ENCODE results near the gene SNRPF.
"Not testable (repeated sequence)": the region's sequence is repeated elsewhere in the genome, so short reads cannot be mapped to it uniquely, and the experiment has no call there.

SNRPF gene

DNA sequence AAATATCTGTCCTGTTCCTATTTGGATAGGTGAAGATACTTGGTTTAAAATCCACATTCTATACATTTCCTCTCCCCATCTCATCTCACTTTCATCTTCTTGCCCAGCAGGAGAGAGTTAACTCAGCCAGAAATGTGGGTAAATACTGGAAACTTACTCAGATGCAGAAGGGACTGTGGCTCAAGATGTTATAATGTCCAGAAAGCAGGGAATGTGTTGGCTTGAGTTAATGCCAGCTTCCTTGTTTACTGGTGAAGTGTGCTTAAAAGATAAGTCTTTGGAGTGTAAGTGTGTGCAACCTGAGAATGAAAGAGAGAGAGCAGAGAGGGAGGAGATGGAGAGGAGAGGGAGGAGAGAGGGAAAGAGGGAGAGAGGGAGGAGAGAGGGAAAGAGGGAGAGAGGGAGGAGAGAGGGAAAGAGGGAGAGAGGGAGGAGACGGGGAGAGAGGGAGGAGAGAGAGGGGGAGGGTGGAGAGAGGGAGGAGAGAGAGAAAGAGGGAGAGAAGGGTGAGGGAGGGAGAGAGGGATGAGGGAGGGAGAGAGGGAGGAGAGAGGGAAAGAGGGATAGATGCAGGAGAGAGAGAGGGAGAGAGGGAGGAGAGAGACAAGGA, 22.0 kb upstream of the SNRPF start:
- DNase-seq (ENCODE audit: low read depth, low spot score) = no peak
- no peak overlapping the region for H3K27ac ChIP-seq (ENCODE audit: low read length)
- no CpG with 5 or more reads among the region's 1 CpG for WGBS (ENCODE audit: insufficient coverage, insufficient read length)
- H3K4me3 ChIP-seq (ENCODE audit: low read length) = no peak overlapping the region
- H3K27me3 ChIP-seq (ENCODE audit: control insufficient read depth, insufficient read depth, low read length) = no peaks in the 10 kb centered on the region
- no peaks in the 10 kb centered on the region for H3K36me3 ChIP-seq (ENCODE audit: control insufficient read depth, insufficient read depth, low read length)
- no peaks in the 10 kb centered on the region; the same call in 1 of the 2 replicates for H3K4me1 ChIP-seq (ENCODE audit: control insufficient read depth, insufficient read depth, low read length)
- no peaks in the 10 kb centered on the region for H3K9me3 ChIP-seq (ENCODE audit: control insufficient read depth, insufficient read depth, low read length)

DNA sequence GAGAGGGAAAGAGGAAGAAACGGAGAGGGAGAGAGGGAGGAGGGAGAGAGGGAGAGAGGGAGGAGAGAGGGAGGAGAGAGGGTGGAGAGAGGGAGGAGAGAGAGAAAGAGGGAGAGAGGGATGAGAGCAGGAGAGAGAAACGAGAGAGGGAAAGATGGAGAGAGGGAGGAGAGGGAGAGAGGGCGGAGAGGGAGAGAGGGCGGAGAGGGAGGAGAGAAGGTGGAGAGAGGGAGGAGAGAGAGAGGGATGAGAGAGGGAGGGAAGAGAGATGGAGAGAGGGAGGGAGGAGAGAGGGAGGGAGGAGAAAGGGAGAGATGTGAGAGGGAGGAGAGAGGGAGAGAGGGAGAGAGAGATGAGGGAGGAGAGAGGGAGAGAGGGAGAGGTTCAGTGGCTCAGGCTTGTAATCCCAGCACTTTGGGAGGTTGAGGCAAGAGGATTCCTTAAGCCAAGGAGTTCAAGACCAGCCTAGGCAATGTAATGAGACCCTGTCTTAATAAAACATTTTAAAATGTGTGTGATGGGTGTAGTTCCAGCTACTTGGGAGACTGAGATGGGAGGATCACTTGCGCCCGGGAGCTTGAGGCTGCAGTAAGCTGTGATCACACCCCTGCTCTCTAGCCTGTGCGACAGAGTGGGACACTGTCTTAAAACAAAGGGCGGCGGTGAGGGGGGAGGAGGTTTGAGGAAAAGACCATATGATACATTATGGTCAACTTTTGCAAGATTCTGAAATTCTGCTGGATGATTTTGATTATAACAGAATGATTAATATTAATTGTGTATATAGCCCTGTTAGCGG, 21.3 kb upstream of the SNRPF start:
- no peak overlapping the region for H3K27ac ChIP-seq (ENCODE audit: low read length)
- no peak overlapping the region for H3K4me3 ChIP-seq (ENCODE audit: low read length)
- no peaks in the 10 kb centered on the region for H3K36me3 ChIP-seq (ENCODE audit: control insufficient read depth, insufficient read depth, low read length)
- no peaks in the 10 kb centered on the region for H3K27me3 ChIP-seq (ENCODE audit: control insufficient read depth, insufficient read depth, low read length)
- H3K4me1 ChIP-seq (ENCODE audit: control insufficient read depth, insufficient read depth, low read length) = no peaks in the 10 kb centered on the region; the same call in 1 of the 2 replicates
- 52% methylated on average over 2 of the region's 10 CpGs for WGBS (ENCODE audit: insufficient coverage, insufficient read length)
- DNase-seq (ENCODE audit: low read depth, low spot score) = no peak
- H3K9me3 ChIP-seq (ENCODE audit: control insufficient read depth, insufficient read depth, low read length) = no peaks in the 10 kb centered on the region

GRCh38 chr12:95838125-95838524, 20.6 kb upstream of the SNRPF start:
- no peak overlapping the region for H3K27ac ChIP-seq (ENCODE audit: low read length)
- no peaks in the 10 kb centered on the region for H3K27me3 ChIP-seq (ENCODE audit: control insufficient read depth, insufficient read depth, low read length)
- no peaks in the 10 kb centered on the region for H3K36me3 ChIP-seq (ENCODE audit: control insufficient read depth, insufficient read depth, low read length)
- H3K4me3 ChIP-seq (ENCODE audit: low read length) = no peak overlapping the region
- H3K9me3 ChIP-seq (ENCODE audit: control insufficient read depth, insufficient read depth, low read length) = no peaks in the 10 kb centered on the region
- no peaks in the 10 kb centered on the region; the same call in 1 of the 2 replicates for H3K4me1 ChIP-seq (ENCODE audit: control insufficient read depth, insufficient read depth, low read length)
- WGBS (ENCODE audit: insufficient coverage, insufficient read length) = no CpG with 5 or more reads among the region's 11 CpGs
- DNase-seq (ENCODE audit: low read depth, low spot score) = no peak

GRCh38 chr12:95842426-95842825, 16.3 kb upstream of the SNRPF start:
- WGBS (ENCODE audit: insufficient coverage, insufficient read length) = no CpG with 5 or more reads among the region's 12 CpGs
- not testable (repeated sequence) for DNase-seq (ENCODE audit: low read depth, low spot score); H3K27me3 ChIP-seq (ENCODE audit: control insufficient read depth, insufficient read depth, low read length); H3K27ac ChIP-seq (ENCODE audit: low read length); H3K36me3 ChIP-seq (ENCODE audit: control insufficient read depth, insufficient read depth, low read length); H3K9me3 ChIP-seq (ENCODE audit: control insufficient read depth, insufficient read depth, low read length); H3K4me3 ChIP-seq (ENCODE audit: low read length); H3K4me1 ChIP-seq (ENCODE audit: control insufficient read depth, insufficient read depth, low read length)

GRCh38 chr12:95848575-95849388, 10.0 kb upstream of the SNRPF start:
- no peaks in the 10 kb centered on the region for H3K4me1 ChIP-seq (ENCODE audit: control insufficient read depth, insufficient read depth, low read length)
- no peaks in the 10 kb centered on the region for H3K27me3 ChIP-seq (ENCODE audit: control insufficient read depth, insufficient read depth, low read length)
- WGBS (ENCODE audit: insufficient coverage, insufficient read length) = no CpG with 5 or more reads among the region's 8 CpGs
- no peak overlapping the region for H3K27ac ChIP-seq (ENCODE audit: low read length)
- DNase-seq (ENCODE audit: low read depth, low spot score) = no peak
- no peaks in the 10 kb centered on the region for H3K9me3 ChIP-seq (ENCODE audit: control insufficient read depth, insufficient read depth, low read length)
- no peak overlapping the region for H3K4me3 ChIP-seq (ENCODE audit: low read length)
- no peaks in the 10 kb centered on the region for H3K36me3 ChIP-seq (ENCODE audit: control insufficient read depth, insufficient read depth, low read length)

DNA sequence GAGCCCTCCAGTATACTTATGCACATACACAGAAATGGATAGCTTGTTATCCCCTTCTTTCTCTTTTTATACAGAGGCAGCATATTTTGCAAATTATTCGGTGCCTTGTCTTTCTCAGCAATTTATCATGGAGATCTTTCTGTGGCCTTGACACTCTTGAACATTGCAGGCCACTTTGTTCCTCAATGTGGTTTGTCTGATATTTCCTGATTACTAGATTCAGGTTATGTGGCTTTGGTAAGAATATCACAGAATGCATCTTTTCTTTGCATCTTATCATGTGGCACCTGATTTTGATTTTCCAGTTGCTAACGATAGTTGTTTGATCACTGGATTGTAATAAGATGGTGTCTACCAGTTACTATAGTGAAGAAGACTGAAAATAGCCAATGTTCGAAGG, 7.1 kb upstream of the SNRPF start:
- no peak overlapping the region for H3K27ac ChIP-seq (ENCODE audit: low read length)
- H3K9me3 ChIP-seq (ENCODE audit: control insufficient read depth, insufficient read depth, low read length) = no peaks in the 10 kb centered on the region
- H3K36me3 ChIP-seq (ENCODE audit: control insufficient read depth, insufficient read depth, low read length) = no peaks in the 10 kb centered on the region
- no CpG with 5 or more reads among the region's 3 CpGs for WGBS (ENCODE audit: insufficient coverage, insufficient read length)
- DNase-seq (ENCODE audit: low read depth, low spot score) = no peak
- H3K4me3 ChIP-seq (ENCODE audit: low read length) = no peak overlapping the region
- H3K27me3 ChIP-seq (ENCODE audit: control insufficient read depth, insufficient read depth, low read length) = no peaks in the 10 kb centered on the region
- no peaks in the 10 kb centered on the region for H3K4me1 ChIP-seq (ENCODE audit: control insufficient read depth, insufficient read depth, low read length)

DNA sequence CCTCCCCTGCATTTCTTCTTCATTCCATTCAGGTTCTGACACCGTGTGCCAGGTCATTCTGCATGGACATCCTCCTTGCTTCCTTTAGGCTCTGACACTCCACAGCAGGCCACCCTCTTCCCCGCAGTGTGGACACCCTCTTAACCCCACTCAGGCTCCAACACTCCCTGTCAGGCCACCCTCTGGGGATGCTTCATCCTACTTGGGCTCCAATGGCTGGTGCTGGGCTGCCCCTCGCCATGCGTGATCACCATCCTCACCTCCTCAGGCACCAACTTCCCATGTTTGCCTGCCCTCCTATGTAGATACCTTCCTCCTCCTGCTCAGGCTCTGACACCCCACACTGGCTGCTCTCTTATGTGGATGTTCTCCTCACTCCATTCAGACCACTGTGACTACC, 6.6 kb upstream of the SNRPF start:
- H3K9me3 ChIP-seq (ENCODE audit: control insufficient read depth, insufficient read depth, low read length) = no peaks in the 10 kb centered on the region
- no peaks in the 10 kb centered on the region for H3K36me3 ChIP-seq (ENCODE audit: control insufficient read depth, insufficient read depth, low read length)
- H3K4me3 ChIP-seq (ENCODE audit: low read length) = no peak overlapping the region
- no peaks in the 10 kb centered on the region for H3K4me1 ChIP-seq (ENCODE audit: control insufficient read depth, insufficient read depth, low read length)
- H3K27ac ChIP-seq (ENCODE audit: low read length) = no peak overlapping the region
- DNase-seq (ENCODE audit: low read depth, low spot score) = no peak
- WGBS (ENCODE audit: insufficient coverage, insufficient read length) = no CpG with 5 or more reads among the region's 4 CpGs
- H3K27me3 ChIP-seq (ENCODE audit: control insufficient read depth, insufficient read depth, low read length) = no peaks in the 10 kb centered on the region

DNA sequence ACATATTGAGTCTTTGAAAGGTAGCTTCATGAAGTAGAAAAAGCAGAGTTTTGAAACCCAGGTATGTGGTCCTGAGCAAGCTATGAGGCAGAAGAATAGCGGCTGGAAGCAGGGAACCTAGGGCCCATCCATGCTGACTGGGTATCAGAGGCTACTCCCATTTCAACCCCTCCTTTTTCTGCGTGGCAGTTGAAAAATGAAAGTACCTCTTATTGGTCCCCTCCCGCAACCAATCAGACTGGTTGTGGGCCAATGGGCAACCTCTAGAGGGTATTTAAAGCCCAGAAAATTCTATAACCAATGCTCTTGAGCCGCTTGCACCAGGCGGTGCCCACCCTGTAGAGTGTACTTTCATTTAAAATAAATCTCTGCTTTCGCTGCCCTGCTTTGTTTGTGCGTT, 1.6 kb upstream of the SNRPF start:
- Histone ChIP-seq H3K36me3 (ENCODE audit: control insufficient read depth, insufficient read depth, low read length) (peaks cover 3% of the 10 kb centered on the region; the same call in 1 of the 2 replicates), H3K4me1 (ENCODE audit: control insufficient read depth, insufficient read depth, low read length) (no peaks in the 10 kb centered on the region), H3K9me3 (ENCODE audit: control insufficient read depth, insufficient read depth, low read length) (no peaks in the 10 kb centered on the region), H3K4me3 (ENCODE audit: low read length) (no peak overlapping the region), H3K27ac (ENCODE audit: low read length) (no peak overlapping the region), H3K27me3 (ENCODE audit: control insufficient read depth, insufficient read depth, low read length) (no peaks in the 10 kb centered on the region)
- no CpG with 5 or more reads among the region's 7 CpGs for WGBS (ENCODE audit: insufficient coverage, insufficient read length)
- no peak for DNase-seq (ENCODE audit: low read depth, low spot score)

- H3K4me3 ChIP-seq (ENCODE audit: low read length) = peak overlapping the region; percentile 62; the same call in 1 of the 2 replicates
- no peaks in the 10 kb centered on the region for H3K4me1 ChIP-seq (ENCODE audit: control insufficient read depth, insufficient read depth, low read length)
- peaks cover 4% of the 10 kb centered on the region; the same call in 1 of the 2 replicates for H3K36me3 ChIP-seq (ENCODE audit: control insufficient read depth, insufficient read depth, low read length)
- H3K9me3 ChIP-seq (ENCODE audit: control insufficient read depth, insufficient read depth, low read length) = no peaks in the 10 kb centered on the region
- DNase-seq (ENCODE audit: low read depth, low spot score) = no peak
- H3K27me3 ChIP-seq (ENCODE audit: control insufficient read depth, insufficient read depth, low read length) = no peaks in the 10 kb centered on the region
- no peak overlapping the region for H3K27ac ChIP-seq (ENCODE audit: low read length)
- no CpG with 5 or more reads among the region's 18 CpGs for WGBS (ENCODE audit: insufficient coverage, insufficient read length)
These were observed 953 bp upstream of the SNRPF start for GRCh38 chr12:95857799-95858198.

- H3K9me3 ChIP-seq (ENCODE audit: control insufficient read depth, insufficient read depth, low read length) = no peaks in the 10 kb centered on the region
- no peak for DNase-seq (ENCODE audit: low read depth, low spot score)
- no peaks in the 10 kb centered on the region for H3K27me3 ChIP-seq (ENCODE audit: control insufficient read depth, insufficient read depth, low read length)
- H3K4me3 ChIP-seq (ENCODE audit: low read length) = peak overlapping the region; percentile 62; the same call in 1 of the 2 replicates
- H3K36me3 ChIP-seq (ENCODE audit: control insufficient read depth, insufficient read depth, low read length) = peaks cover 4% of the 10 kb centered on the region; the same call in 1 of the 2 replicates
- H3K4me1 ChIP-seq (ENCODE audit: control insufficient read depth, insufficient read depth, low read length) = no peaks in the 10 kb centered on the region
- no peak overlapping the region for H3K27ac ChIP-seq (ENCODE audit: low read length)
- WGBS (ENCODE audit: insufficient coverage, insufficient read length) = no CpG with 5 or more reads among the region's 13 CpGs
These were observed 628 bp downstream of the SNRPF start for GRCh38 chr12:95859344-95859816.
